ENCODE measurements around the gene MOCOS.

The MOCOS gene

DNA sequence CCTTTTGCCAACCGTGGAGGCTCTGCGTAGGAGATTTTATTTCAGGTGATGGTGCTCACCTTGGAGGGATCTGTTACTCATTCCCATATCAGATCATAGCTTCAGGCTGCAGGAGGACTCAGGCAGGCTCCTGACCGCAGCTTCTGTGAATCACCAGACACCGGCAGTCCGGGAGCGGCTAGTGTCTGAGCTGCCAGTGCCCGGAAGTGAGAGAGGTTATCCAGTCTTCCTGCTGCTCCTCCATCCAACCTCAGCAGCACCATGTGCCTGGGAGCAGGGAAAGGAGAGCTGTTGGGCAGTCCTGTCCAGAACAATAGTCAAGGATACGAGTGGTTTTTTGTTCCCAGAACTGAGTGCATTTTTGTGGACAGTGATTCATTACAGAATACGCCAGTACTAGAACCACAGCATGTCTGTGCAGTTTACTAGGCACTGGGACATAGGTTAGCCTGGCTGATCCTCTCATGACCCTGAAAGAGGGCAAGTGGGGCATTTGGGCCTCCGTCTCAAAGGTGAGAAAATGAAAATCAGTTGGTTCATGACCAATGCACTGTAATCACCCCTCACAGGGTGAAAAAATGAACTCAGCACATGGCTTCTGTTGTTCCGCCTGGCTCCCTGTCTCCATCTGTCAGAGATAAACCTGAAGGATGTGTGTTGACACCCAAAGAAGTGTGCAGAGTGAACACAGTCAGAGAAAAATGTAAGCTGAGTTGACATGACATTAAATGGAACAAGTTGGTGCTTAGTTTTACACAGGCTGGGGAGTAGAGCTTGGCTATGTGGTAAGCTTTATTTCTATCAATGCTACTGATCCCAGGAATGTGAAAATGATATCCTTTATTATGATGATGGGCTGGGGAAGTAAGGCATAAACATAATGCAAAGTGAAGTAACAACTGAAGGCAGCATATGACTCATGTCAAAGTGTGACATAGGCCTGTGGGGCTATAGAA, 122.4 kb downstream of the MOCOS start:
- peak in 1 of 2 experiments; percentile 53 for DNase-seq

GRCh38 chr18:36311026-36311570, 123.8 kb downstream of the MOCOS start:
- DNase-seq: peak in 1 of 2 experiments; percentile 45

DNA sequence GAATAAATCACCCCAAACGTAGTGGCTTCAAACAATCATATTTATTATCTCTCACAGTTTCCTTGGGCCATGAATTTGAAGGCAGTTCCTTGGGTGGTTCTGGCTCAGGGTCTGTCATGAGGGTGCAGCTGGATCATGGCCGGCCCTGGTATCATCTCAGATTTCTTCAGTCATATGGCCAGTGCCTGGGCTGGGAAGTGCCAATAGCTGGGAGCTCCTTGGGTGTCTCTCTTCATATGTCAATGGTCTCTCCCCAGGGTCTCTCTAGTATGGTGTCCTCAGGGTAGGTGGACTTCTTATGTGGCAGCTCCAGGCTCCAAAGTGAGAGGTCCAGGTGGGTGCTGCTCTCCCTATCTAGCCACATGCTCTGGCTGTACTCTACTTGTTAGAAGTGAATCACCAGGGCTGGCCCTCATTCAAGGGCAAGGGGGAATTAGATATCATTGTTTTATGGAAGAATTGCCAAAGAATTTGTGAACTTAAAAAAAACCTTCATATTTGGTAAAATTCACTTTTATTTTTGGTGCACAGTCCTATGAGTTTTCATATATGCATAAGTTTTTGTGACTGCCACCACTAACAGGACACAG, 125.6 kb downstream of the MOCOS start:
- no peak for DNase-seq

GRCh38 chr18:36314098-36314497, 126.8 kb downstream of the MOCOS start:
- no peak for DNase-seq

DNA sequence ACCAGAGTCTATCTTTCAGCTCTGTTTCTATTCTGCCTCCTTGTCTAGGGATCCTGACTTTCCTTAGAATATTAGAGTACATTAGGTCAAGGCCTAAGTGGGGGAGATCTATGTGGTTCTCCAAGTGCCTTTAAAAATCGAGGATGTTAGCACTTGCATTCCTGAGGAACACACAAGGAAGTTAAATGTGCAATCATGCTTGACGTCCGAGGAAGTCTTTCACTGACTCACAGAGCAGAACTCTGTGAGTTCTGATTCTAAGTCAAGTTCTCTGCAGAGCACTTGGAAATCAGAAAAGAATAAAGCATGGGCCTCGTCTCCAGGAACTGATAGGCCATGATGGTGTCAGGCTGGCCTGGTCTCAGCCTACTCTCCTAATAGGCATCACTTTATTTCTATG, 127.5 kb downstream of the MOCOS start:
- no peak for DNase-seq

DNA sequence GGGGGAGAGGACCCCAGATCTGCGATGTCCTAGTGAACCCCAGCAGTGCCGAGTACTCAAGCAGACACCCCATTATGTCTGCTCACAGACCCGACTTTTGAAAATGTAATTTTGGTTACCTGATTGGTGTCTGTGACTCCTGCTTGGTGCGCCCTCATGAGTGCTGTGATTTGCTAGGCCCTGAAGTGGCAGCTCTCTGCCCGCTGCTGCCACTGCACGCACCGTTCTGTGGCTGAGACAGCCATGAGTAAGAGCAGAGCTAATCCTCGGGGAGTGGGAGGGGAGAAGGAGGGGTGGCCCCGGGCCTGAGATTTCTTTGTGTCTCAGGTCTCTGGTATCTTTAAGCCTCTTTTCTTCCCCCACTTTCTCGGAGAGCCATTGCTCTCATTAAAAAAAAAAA, 128.4 kb downstream of the MOCOS start:
- peak; percentile 41 to 86 for DNase-seq

GRCh38 chr18:36316246-36316645, 128.9 kb downstream of the MOCOS start:
- no peak for DNase-seq

Measured in NCI-H524 (cell line).